HG02678 (cell line): Measurements from ENCODE around the gene FBXO38.
A peak's percentile ranks its signal among the peaks of the same experiment; 100 is the strongest.
"Not testable (repeated sequence)": the region's sequence is repeated elsewhere in the genome, so short reads cannot be mapped to it uniquely, and the experiment has no call there.

Experiments
- ATAC-seq: cut with Tn5 transposase; IDR thresholded peaks from one replicate; pipeline ENCODE4 v1.9.1; 2021; ENCODE audit warnings: mild to moderate bottlenecking, moderate library complexity; ENCODE audit not compliant: unreplicated experiment

The FBXO38 gene

GRCh38 chr5:148468746-148469145 lies 85.0 kb downstream of the FBXO38 start:
- not testable (repeated sequence) for ATAC-seq

GRCh38 chr5:148469501-148469935 lies 85.8 kb downstream of the FBXO38 start:
- no peak for ATAC-seq

DNA sequence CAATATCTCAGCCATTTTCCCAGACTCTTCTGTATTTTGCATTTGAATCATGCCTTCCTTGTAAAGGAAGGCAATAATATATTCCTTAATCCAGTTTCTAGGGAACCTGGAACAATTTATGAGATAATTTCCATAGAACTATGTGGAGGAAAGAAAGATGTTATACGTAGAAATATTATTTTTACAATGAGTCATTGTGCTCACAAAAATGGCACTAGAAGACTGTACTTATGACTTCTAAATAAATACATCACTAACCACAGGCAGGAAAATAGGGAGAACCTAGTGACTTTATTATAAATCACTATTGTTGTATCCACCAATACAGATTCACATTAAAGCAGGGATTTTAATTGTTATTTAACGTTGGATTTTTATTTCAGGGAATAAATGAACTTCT lies 87.6 kb downstream of the FBXO38 start:
- ATAC-seq: no peak

DNA sequence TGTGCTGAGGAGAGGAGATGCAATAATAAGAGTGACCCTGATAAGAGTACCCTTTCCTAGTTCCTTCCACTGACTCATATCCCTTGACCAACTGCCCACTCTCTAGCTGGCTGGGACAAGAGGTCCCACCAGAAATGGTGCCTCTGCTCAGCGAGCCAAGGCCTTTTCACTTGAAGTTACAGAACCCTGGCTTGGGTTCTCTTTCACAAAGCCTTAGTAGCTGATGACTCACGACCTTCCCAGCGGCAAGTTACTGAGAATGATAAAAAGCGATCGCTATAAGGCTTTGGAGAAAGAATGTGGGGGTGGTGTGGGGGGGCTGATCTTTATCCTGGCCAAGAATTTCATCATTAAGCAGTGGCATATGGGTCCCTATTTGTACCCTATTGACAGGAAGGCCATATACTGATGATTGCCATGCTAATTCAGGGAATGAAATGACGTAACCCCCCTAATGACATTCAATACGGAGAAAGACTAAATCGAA lies 90.3 kb downstream of the FBXO38 start:
- ATAC-seq: no peak

DNA sequence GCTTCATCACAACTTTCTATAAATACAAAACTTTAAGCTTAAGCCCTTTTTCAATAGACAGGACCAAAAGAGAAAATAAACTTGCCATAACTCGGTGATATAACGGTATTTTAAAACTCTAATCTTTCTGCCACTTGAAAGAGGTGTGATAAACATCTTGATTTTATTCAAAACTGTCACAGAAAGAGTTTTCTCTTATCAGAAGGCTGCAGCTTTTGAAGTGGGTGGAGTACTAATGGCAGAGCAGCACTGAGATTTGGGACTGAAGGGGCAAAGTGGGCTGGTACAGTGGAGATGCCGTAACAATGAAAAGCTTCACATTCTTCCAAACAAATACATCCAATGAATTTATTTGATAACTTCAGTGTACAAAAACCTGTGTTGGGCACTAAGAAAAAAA lies 92.5 kb downstream of the FBXO38 start:
- ATAC-seq: no peak

DNA sequence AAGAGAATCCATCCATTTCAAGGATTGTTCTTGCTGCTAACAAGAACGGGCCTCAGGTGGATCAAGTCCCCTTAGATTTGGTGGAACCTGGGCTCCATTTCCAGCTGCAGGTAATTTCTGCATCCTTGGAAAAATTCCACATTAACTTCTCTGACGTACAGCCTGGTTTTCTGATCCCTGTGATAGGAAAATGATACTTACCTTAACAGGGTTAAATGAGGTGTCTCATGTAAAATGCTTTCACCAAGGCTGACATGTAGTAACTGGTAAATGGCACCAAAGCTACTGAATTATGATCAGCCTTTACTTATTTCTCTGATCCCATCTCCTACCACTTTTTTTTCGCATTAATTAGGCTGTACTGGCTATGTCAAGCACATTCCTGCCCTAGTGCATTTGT lies 93.7 kb downstream of the FBXO38 start:
- ATAC-seq: no peak

DNA sequence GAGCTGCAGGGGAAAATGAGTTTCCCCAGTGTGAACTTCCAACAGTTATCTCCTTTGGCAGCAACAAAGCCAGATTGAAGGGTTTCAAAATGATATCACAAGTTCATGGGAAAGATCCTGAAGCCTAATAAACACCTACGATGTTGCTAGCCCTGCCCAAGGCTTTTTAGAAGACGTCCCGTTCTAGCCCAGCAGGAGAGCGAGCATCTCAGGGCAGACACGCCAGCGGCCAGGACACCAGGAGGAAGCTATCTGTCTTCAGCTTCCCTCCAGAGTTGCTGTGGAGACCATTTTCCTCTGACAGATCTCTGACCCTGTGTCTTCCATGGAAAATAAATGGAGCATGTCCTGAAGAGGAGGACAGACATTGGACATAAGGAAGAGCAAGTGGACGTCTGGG lies 98.4 kb downstream of the FBXO38 start:
- no peak for ATAC-seq

- peak; percentile 79 for ATAC-seq
Observed at GRCh38 chr5:148482697-148483462, 99.1 kb downstream of the FBXO38 start.

GRCh38 chr5:148483750-148484149 lies 100.0 kb downstream of the FBXO38 start:
- ATAC-seq: no peak

GRCh38 chr5:148484651-148485050 lies 100.9 kb downstream of the FBXO38 start:
- no peak for ATAC-seq

DNA sequence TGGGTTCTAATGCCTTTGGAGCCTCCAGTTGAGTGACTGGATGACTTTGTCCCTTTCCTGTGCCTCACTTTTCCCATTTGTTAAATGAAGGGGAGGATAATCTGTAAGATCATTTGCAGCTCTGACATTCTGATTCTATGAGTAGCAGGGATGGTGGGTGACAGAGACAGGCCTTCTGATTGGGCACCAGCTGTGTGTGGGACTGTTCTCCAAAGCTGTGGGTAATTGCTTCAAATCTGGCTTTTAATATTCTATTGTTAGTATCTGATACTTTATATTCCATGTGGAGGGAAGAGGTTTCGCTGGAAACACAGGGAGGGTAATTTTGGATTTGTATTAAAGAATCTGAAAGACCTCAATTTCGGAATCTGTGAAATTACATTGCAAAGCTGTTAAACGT lies 102.7 kb downstream of the FBXO38 start:
- ATAC-seq: no peak

- ATAC-seq: no peak
Observed at GRCh38 chr5:148488757-148489156, 105.0 kb downstream of the FBXO38 start.

GRCh38 chr5:148491015-148491792 lies 107.4 kb downstream of the FBXO38 start:
- no peak for ATAC-seq

DNA sequence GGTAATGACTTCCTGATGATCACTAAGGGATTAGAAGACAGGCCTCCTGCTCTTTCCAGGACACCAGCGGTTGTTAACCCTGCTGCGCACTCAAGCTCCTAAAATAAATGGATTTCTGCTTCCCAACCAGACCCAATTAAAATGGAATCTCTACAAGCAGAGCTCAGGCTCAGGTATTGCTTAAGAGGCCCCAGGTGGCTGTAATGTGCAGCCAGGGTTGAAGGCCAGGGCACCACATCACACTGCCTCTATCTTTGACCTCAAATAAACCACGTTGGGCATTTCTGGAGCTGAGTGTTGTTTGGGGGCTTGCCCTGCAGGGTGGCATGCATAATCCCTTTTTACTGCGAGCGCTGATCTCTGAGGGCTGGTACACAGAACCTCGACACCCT lies 108.0 kb downstream of the FBXO38 start:
- ATAC-seq: no peak

- no peak for ATAC-seq
Observed at GRCh38 chr5:148492351-148492750, 108.6 kb downstream of the FBXO38 start.
